IPS DF 6.9 (cell line): Measurements from ENCODE around the gene DDX41.

Experiments used
- DNase-seq: peaks from one replicate; pipeline ENCODE4 v3.0.0-alpha.2; 2013; ENCODE audit warnings: low read depth, low spot score
- H3K27ac ChIP-seq: one replicate; pipeline ENCODE4 v1.5.1; 2013; ENCODE audit warnings: low read length, control low read depth
- H3K27me3 ChIP-seq: 2 replicates; pipeline ENCODE4 v1.6.1; 2013; ENCODE audit warnings: mild to moderate bottlenecking, low read length; ENCODE audit not compliant: control insufficient read depth, insufficient read depth
- H3K36me3 ChIP-seq: 2 replicates; pipeline ENCODE4 v1.6.1; 2013; ENCODE audit warnings: low read length; ENCODE audit not compliant: control insufficient read depth, insufficient read depth
- H3K4me1 ChIP-seq: 2 replicates; pipeline ENCODE4 v1.6.1; 2013; ENCODE audit warnings: low read length; ENCODE audit not compliant: control insufficient read depth, insufficient read depth
- H3K4me3 ChIP-seq: 2 replicates; pipeline ENCODE4 v1.5.1; 2013; ENCODE audit warnings: mild to moderate bottlenecking, low read length
- H3K9me3 ChIP-seq: 2 replicates; pipeline ENCODE4 v1.6.1; 2013; ENCODE audit warnings: low read length, inconsistent platforms; ENCODE audit not compliant: control insufficient read depth, insufficient read depth
- WGBS: extraction: QIAGEN DNeasy Blood & Tissue Kit; methylation state at CpG from one replicate; pipeline ENCODE4 v1.1.7; 2013; ENCODE audit warnings: mixed read lengths, missing lambda C conversion rate; ENCODE audit not compliant: insufficient read length, insufficient coverage; 5-methylcytosine and 5-hydroxymethylcytosine counted together

Gene DDX41

DNA sequence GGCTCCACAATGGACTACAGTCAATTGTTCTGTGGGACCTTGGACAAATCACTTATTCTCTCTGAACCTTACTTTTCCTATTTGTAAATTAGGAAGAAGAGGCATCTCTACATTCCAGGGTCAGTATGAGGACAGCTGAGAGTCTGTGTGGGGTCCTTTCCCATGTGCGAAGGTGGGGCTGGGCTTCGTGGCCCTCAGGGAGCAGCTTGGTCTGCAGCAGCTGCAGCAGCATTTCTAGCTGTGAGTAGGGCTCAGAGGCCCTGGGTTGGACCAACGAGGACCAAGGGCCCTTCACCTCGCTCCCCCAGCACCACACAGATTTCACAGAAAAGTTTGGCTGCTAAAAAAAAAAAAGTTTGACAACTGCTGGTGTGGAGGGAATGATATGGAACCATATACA, 9.4 kb upstream of the DDX41 start:
- Histone ChIP-seq H3K27ac (no peak overlapping the region), H3K4me1 (no peaks in the 10 kb centered on the region), H3K4me3 (no peak overlapping the region), H3K27me3 (no peaks in the 10 kb centered on the region), H3K36me3 (peaks cover 51% of the 10 kb centered on the region), H3K9me3 (no peaks in the 10 kb centered on the region)
- no CpG with 5 or more reads among the region's 4 CpGs for WGBS
- no peak for DNase-seq

- H3K36me3 ChIP-seq: peaks cover 48% of the 10 kb centered on the region
- H3K27me3 ChIP-seq: no peaks in the 10 kb centered on the region
- no peak for DNase-seq
- H3K4me1 ChIP-seq: no peaks in the 10 kb centered on the region
- no peak overlapping the region for H3K4me3 ChIP-seq
- H3K9me3 ChIP-seq: no peaks in the 10 kb centered on the region
- WGBS: no CpG with 5 or more reads among the region's 10 CpGs
- H3K27ac ChIP-seq: no peak overlapping the region
Measured at GRCh38 chr5:177524941-177525655, 8.3 kb upstream of the DDX41 start.

GRCh38 chr5:177524539-177524900, 7.8 kb upstream of the DDX41 start:
- Histone ChIP-seq H3K27ac (no peak overlapping the region), H3K27me3 (no peaks in the 10 kb centered on the region), H3K9me3 (no peaks in the 10 kb centered on the region), H3K4me1 (no peaks in the 10 kb centered on the region), H3K4me3 (no peak overlapping the region), H3K36me3 (peaks cover 47% of the 10 kb centered on the region)
- no CpG with 5 or more reads among the region's 12 CpGs for WGBS
- DNase-seq: no peak

DNA sequence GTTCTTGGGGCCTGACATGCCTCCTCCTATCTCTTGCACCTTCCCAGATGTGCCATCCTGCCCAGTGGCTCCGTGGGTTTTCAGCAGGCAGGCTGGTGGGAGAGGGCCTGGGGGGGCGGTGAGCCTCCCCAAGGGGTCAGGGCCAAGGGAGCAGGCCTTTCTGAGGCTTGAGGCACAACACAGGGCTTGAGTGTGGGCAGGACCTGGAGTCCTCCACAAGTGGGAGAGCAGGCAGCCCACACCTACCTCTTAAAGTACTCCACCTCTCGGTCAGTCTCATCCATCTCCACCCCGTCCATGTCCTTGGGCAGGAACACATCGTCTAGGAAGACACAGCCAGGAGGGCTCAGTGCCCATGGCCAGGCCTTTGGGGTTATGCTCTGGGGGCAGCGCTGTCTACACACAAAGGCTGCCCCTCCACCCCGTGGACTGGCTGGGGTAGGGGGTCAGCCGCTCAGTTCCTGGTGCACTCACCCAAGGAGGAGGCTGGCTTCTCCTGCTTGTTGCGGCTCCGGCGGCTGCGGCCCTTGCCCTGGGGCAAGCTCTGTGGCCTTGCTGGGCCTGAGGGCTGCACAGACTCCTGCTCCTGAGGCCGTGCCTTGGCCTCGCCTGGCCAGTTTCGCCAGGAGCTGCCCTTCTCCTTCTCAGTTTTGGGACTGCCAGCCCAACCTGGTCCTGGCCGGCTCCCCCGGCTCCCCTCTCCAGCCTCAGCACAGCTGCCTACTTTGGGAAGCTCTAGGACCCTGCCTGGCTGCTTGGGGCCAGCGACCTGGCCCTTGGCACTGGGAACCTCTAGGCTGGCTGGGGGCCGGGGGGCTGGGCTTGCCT, 7.2 kb upstream of the DDX41 start:
- WGBS: no CpG with 5 or more reads among the region's 19 CpGs

GRCh38 chr5:177520916-177521513, 4.3 kb upstream of the DDX41 start:
- no peak overlapping the region for H3K27ac ChIP-seq
- no peaks in the 10 kb centered on the region for H3K27me3 ChIP-seq
- DNase-seq: no peak
- H3K4me1 ChIP-seq: no peaks in the 10 kb centered on the region
- H3K4me3 ChIP-seq: no peak overlapping the region
- peaks cover 32% of the 10 kb centered on the region for H3K36me3 ChIP-seq
- WGBS: no CpG with 5 or more reads among the region's 2 CpGs
- no peaks in the 10 kb centered on the region for H3K9me3 ChIP-seq

More for the DNA sequence above, 7.2 kb upstream of the DDX41 start:
- DNase-seq: no peak
- H3K36me3 ChIP-seq: peaks cover 45% of the 10 kb centered on the region
- no peaks in the 10 kb centered on the region for H3K4me1 ChIP-seq
- no peaks in the 10 kb centered on the region for H3K9me3 ChIP-seq
- no peaks in the 10 kb centered on the region for H3K27me3 ChIP-seq
- H3K27ac ChIP-seq: no peak overlapping the region
- no peak overlapping the region for H3K4me3 ChIP-seq

DNA sequence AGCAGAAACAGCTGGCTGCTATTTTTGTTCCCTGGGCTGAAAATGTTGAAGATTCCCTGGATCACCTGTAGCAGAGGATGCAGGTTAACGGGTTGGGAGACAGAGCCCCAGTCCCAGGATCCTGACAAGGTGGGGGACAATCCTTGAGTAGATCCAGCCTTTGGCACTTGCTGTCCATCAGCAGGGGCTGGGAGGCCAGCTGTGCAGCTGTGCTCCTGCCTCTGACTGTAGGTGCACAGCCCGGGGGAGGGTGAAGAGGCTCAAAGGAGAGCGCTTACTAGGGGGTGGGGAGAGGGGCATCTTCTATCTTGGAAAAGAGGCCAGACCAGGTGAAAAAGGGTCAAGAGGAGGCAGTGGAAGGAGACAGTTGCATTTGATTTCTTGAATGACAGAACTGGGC, 3.5 kb upstream of the DDX41 start:
- H3K36me3 ChIP-seq: peaks cover 39% of the 10 kb centered on the region
- no peak for DNase-seq
- no peaks in the 10 kb centered on the region for H3K9me3 ChIP-seq
- no CpG with 5 or more reads among the region's 3 CpGs for WGBS
- H3K27ac ChIP-seq: no peak overlapping the region
- no peaks in the 10 kb centered on the region for H3K27me3 ChIP-seq
- no peak overlapping the region for H3K4me3 ChIP-seq
- H3K4me1 ChIP-seq: no peaks in the 10 kb centered on the region

- Histone ChIP-seq H3K27ac (no peak overlapping the region), H3K4me1 (no peaks in the 10 kb centered on the region), H3K9me3 (no peaks in the 10 kb centered on the region), H3K27me3 (no peaks in the 10 kb centered on the region), H3K4me3 (no peak overlapping the region), H3K36me3 (peaks cover 39% of the 10 kb centered on the region)
- no peak for DNase-seq
- no CpG with 5 or more reads among the region's 13 CpGs for WGBS
Measured at GRCh38 chr5:177519463-177520235, 2.9 kb upstream of the DDX41 start.

DNA sequence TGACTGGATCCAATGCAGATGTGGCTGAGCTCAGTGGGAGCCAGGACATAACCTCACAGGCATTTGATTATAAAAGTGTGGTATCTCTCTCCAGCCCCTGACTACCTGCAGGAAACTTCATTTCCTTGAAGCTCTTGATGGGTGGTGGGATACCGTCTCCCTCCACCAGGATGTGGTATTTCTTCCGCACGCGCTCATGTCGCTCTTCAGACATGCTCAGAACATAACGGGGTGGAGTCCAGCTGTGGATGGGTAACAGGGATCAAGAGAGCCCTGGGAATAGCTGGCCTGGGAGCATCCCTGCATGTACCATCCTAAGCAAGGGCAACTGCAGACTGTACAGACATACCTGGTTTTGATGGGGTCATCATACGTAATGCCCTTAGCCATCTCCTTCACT, 1.2 kb downstream of the DDX41 start:
- H3K4me1 ChIP-seq: no peaks in the 10 kb centered on the region
- no peak overlapping the region for H3K27ac ChIP-seq
- no peaks in the 10 kb centered on the region for H3K27me3 ChIP-seq
- H3K36me3 ChIP-seq: peaks cover 58% of the 10 kb centered on the region
- no peaks in the 10 kb centered on the region for H3K9me3 ChIP-seq
- DNase-seq: no peak
- no CpG with 5 or more reads among the region's 7 CpGs for WGBS
- no peak overlapping the region for H3K4me3 ChIP-seq

- no CpG with 5 or more reads among the region's 11 CpGs for WGBS
- H3K27me3 ChIP-seq: no peaks in the 10 kb centered on the region
- H3K36me3 ChIP-seq: peaks cover 53% of the 10 kb centered on the region
- H3K27ac ChIP-seq: no peak overlapping the region
- no peak overlapping the region for H3K4me3 ChIP-seq
- no peaks in the 10 kb centered on the region for H3K9me3 ChIP-seq
- no peak for DNase-seq
- peaks cover 8% of the 10 kb centered on the region for H3K4me1 ChIP-seq
Measured at GRCh38 chr5:177514541-177514940, 2.2 kb downstream of the DDX41 start.

- no CpG with 5 or more reads among the region's 15 CpGs for WGBS
- no peak overlapping the region for H3K27ac ChIP-seq
- H3K9me3 ChIP-seq: no peaks in the 10 kb centered on the region
- peaks cover 53% of the 10 kb centered on the region for H3K36me3 ChIP-seq
- H3K27me3 ChIP-seq: no peaks in the 10 kb centered on the region
- DNase-seq: no peak
- peaks cover 12% of the 10 kb centered on the region for H3K4me1 ChIP-seq
- no peak overlapping the region for H3K4me3 ChIP-seq
Measured at GRCh38 chr5:177513500-177513899, 3.3 kb downstream of the DDX41 start.
